ENCODE data around the gene REL.

Gene REL

GRCh38 chr2:60939622-60940021 is 58.2 kb downstream of the REL start:
- no peak for TF ChIP-seq CTCF (IDR thresholded peaks at IDR 0.05; ENCODE audit: insufficient read depth, low read length, poor library complexity, severe bottlenecking)
- DNase-seq (ENCODE audit: extremely low read depth, insufficient read length) = no peak
- Histone ChIP-seq H3K4me3 (replicated peaks; ENCODE audit: low read depth, low read length) (no peak overlapping the region), H3K27me3 (replicated peaks; ENCODE audit: control insufficient read depth, insufficient read depth, low read length) (no peaks in the 10 kb centered on the region), H3K36me3 (ENCODE audit: control insufficient read depth, insufficient read depth, low read length) (peaks cover 4% of the 10 kb centered on the region; the same call in 1 of the 2 replicates)

- H3K27me3 ChIP-seq (replicated peaks; ENCODE audit: control insufficient read depth, insufficient read depth, low read length) = no peaks in the 10 kb centered on the region
- H3K4me3 ChIP-seq (replicated peaks; ENCODE audit: low read depth, low read length) = no peak overlapping the region
- H3K36me3 ChIP-seq (ENCODE audit: control insufficient read depth, insufficient read depth, low read length) = no peaks in the 10 kb centered on the region
- no peak for DNase-seq (ENCODE audit: extremely low read depth, insufficient read length)
- TF ChIP-seq CTCF (IDR thresholded peaks at IDR 0.05; ENCODE audit: insufficient read depth, low read length, poor library complexity, severe bottlenecking) = no peak
Measured at GRCh38 chr2:60945341-60945740, 64.0 kb downstream of the REL start.

GRCh38 chr2:60947056-60947455 is 65.7 kb downstream of the REL start:
- TF ChIP-seq CTCF (IDR thresholded peaks at IDR 0.05; ENCODE audit: insufficient read depth, low read length, poor library complexity, severe bottlenecking) = no peak
- Histone ChIP-seq H3K36me3 (ENCODE audit: control insufficient read depth, insufficient read depth, low read length) (no peaks in the 10 kb centered on the region), H3K27me3 (replicated peaks; ENCODE audit: control insufficient read depth, insufficient read depth, low read length) (no peaks in the 10 kb centered on the region), H3K4me3 (replicated peaks; ENCODE audit: low read depth, low read length) (no peak overlapping the region)
- no peak for DNase-seq (ENCODE audit: extremely low read depth, insufficient read length)

- DNase-seq (ENCODE audit: extremely low read depth, insufficient read length) = no peak
- TF ChIP-seq CTCF (IDR thresholded peaks at IDR 0.05; ENCODE audit: insufficient read depth, low read length, poor library complexity, severe bottlenecking) = no peak
- Histone ChIP-seq H3K36me3 (ENCODE audit: control insufficient read depth, insufficient read depth, low read length) (peaks cover 2% of the 10 kb centered on the region; the same call in 1 of the 2 replicates), H3K4me3 (replicated peaks; ENCODE audit: low read depth, low read length) (no peak overlapping the region), H3K27me3 (replicated peaks; ENCODE audit: control insufficient read depth, insufficient read depth, low read length) (no peaks in the 10 kb centered on the region)
Measured at GRCh38 chr2:60948161-60948560, 66.8 kb downstream of the REL start.

GRCh38 chr2:60948926-60949579 is 67.7 kb downstream of the REL start:
- peaks cover 2% of the 10 kb centered on the region; the same call in 1 of the 2 replicates for H3K36me3 ChIP-seq (ENCODE audit: control insufficient read depth, insufficient read depth, low read length)
- DNase-seq (ENCODE audit: extremely low read depth, insufficient read length) = no peak
- TF ChIP-seq CTCF (IDR thresholded peaks at IDR 0.05; ENCODE audit: insufficient read depth, low read length, poor library complexity, severe bottlenecking) = no peak

GRCh38 chr2:60954139-60954538 is 72.8 kb downstream of the REL start:
- no peaks in the 10 kb centered on the region for H3K27me3 ChIP-seq (replicated peaks; ENCODE audit: control insufficient read depth, insufficient read depth, low read length)
- H3K4me3 ChIP-seq (replicated peaks; ENCODE audit: low read depth, low read length) = no peak overlapping the region
- no peak for TF ChIP-seq CTCF (IDR thresholded peaks at IDR 0.05; ENCODE audit: insufficient read depth, low read length, poor library complexity, severe bottlenecking)
- no peak for DNase-seq (ENCODE audit: extremely low read depth, insufficient read length)
- peaks cover 2% of the 10 kb centered on the region; the same call in 1 of the 2 replicates for H3K36me3 ChIP-seq (ENCODE audit: control insufficient read depth, insufficient read depth, low read length)

More at GRCh38 chr2:60948926-60949579, 67.7 kb downstream of the REL start:
- H3K4me3 ChIP-seq (replicated peaks; ENCODE audit: low read depth, low read length) = no peak overlapping the region
- H3K27me3 ChIP-seq (replicated peaks; ENCODE audit: control insufficient read depth, insufficient read depth, low read length) = no peaks in the 10 kb centered on the region

Data from GM06990 (cell line).